GM18519 (cell line): Measurements from ENCODE around the gene ARRDC3.

Experiments used
- ATAC-seq: cut with Tn5 transposase; IDR thresholded peaks from one replicate; pipeline ENCODE4 v1.9.1; 2021; ENCODE audit warnings: mild to moderate bottlenecking, moderate library complexity; ENCODE audit not compliant: unreplicated experiment, low FRiP score

Gene ARRDC3

GRCh38 chr5:91319667-91320066 is 63.5 kb downstream of the ARRDC3 start:
- ATAC-seq: no peak

GRCh38 chr5:91318724-91319123 is 64.4 kb downstream of the ARRDC3 start:
- no peak for ATAC-seq
